ENCODE measurements around the gene KCNMB1.

Gene KCNMB1, protein sequence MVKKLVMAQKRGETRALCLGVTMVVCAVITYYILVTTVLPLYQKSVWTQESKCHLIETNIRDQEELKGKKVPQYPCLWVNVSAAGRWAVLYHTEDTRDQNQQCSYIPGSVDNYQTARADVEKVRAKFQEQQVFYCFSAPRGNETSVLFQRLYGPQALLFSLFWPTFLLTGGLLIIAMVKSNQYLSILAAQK

DNA sequence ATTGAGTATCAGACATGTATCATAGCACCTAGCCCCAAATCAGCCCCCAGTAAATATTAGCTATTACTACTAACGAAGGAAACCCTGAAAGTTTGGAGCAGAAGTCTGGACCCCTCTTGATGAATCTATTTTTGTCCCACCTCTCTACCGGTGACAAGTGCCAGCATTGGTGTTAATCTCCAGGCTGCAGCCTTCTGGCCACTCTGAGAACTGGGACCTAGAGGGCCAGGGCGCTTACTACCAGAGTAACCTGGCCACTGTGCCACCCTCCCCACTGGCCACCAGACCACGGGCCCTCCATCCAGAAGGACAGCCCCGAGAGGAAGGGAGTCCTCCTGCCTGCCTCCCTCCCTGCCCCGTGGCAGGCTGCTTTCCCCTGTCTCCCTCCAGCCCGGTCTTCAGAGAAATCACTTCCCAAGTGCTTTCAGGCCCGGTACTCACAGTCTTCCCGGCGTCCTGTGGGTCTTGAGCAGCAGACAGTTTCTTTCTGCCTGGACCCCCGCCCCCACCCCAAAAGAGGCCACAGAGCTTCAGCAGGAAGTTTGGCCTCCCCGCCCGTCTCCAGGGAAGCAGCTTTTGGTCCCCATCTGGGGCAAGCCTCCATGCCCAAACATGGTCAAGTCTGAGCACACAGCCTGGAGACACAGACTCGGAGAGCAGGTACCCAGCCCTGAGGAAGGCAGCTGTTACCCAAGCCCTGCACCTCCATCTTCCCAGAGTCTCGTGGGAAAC lies at the start of gene KCNMB1:
TSS of gene KCNMB1 (minus strand) at position 550 of the 732 bp plus-strand sequence. CDS start 3,920 bp downstream, outside the sequence.
- Histone ChIP-seq H3K9me2 (replicated peaks; ENCODE audit: low read depth, low read length) (no peaks in the 10 kb centered on the region), H3K4me3 (ENCODE audit: low read length, poor library complexity, severe bottlenecking) (no peak within 1 kb of the TSS), H3K4me2 (ENCODE audit: low read depth, low read length, poor library complexity, severe bottlenecking) (no peak within 1 kb of the TSS), H2AFZ (ENCODE audit: low read length) (no peak within 1 kb of the TSS), H4K20me1 (ENCODE audit: insufficient read depth, low read length, poor library complexity, severe bottlenecking) (no peaks in the 10 kb centered on the region), H3K36me3 (ENCODE audit: insufficient read depth, low read length) (no peaks in the 10 kb centered on the region), H3K4me1 (ENCODE audit: insufficient read depth, low read length, poor library complexity, severe bottlenecking) (no peaks in the 10 kb centered on the region), H3K9me3 (ENCODE audit: insufficient read depth, low read depth, low read length) (no peaks in the 10 kb centered on the region), H3K79me2 (ENCODE audit: insufficient read depth, low read length) (no peaks in the 10 kb centered on the region), H3K9ac (ENCODE audit: low read depth, low read length, poor library complexity, severe bottlenecking) (no peak within 1 kb of the TSS), H3K27me3 (ENCODE audit: insufficient read depth, low read length, poor library complexity, severe bottlenecking) (no peaks in the 10 kb centered on the region), H3F3A (ENCODE audit: low read depth) (no peaks in the 10 kb centered on the region)
- TF ChIP-seq, protein P1, sequence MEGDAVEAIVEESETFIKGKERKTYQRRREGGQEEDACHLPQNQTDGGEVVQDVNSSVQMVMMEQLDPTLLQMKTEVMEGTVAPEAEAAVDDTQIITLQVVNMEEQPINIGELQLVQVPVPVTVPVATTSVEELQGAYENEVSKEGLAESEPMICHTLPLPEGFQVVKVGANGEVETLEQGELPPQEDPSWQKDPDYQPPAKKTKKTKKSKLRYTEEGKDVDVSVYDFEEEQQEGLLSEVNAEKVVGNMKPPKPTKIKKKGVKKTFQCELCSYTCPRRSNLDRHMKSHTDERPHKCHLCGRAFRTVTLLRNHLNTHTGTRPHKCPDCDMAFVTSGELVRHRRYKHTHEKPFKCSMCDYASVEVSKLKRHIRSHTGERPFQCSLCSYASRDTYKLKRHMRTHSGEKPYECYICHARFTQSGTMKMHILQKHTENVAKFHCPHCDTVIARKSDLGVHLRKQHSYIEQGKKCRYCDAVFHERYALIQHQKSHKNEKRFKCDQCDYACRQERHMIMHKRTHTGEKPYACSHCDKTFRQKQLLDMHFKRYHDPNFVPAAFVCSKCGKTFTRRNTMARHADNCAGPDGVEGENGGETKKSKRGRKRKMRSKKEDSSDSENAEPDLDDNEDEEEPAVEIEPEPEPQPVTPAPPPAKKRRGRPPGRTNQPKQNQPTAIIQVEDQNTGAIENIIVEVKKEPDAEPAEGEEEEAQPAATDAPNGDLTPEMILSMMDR (conservative IDR thresholded peaks at IDR 0.05; ENCODE audit: low read length), result no peak
- no peak for TF ChIP-seq EZH2phosphoT487 (IDR thresholded peaks at IDR 0.05; ENCODE audit: borderline replicate concordance)

DNA sequence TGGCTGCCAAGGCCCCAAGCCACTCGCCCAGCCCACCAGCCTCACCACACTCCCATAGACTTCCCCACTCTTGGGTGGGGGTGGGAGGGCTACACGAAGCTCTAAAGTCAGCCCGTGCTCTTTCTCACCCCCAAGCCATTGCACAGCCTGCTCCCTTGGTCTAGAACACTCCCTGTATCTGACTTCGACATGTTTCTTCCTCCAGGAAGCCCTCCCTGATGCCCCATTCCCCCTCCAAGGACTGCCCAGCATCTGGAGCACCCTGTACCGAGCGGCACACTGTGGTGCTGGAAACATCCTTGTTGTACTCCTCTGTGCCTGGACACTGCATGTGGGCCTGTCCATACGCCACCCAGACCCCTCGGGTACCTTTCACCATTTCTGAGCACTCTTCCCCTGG lies 49.4 kb upstream of the KCNMB1 start:
- no peaks in the 10 kb centered on the region for H3F3A ChIP-seq (ENCODE audit: low read depth)
- no peak overlapping the region for H3K4me2 ChIP-seq (ENCODE audit: low read depth, low read length, poor library complexity, severe bottlenecking)
- H3K4me3 ChIP-seq (ENCODE audit: low read length, poor library complexity, severe bottlenecking), result no peak overlapping the region
- no peak overlapping the region for H3K9ac ChIP-seq (ENCODE audit: low read depth, low read length, poor library complexity, severe bottlenecking)
- no peak overlapping the region for H2AFZ ChIP-seq (ENCODE audit: low read length)
- H4K20me1 ChIP-seq (ENCODE audit: insufficient read depth, low read length, poor library complexity, severe bottlenecking), result no peaks in the 10 kb centered on the region
- no peaks in the 10 kb centered on the region for H3K79me2 ChIP-seq (ENCODE audit: insufficient read depth, low read length)
- no peak for TF ChIP-seq EZH2phosphoT487 (IDR thresholded peaks at IDR 0.05; ENCODE audit: borderline replicate concordance)
- TF ChIP-seq, protein P1 (conservative IDR thresholded peaks at IDR 0.05; ENCODE audit: low read length), result no peak
- H3K9me2 ChIP-seq (replicated peaks; ENCODE audit: low read depth, low read length), result no peaks in the 10 kb centered on the region
- H3K27me3 ChIP-seq (ENCODE audit: insufficient read depth, low read length, poor library complexity, severe bottlenecking), result no peaks in the 10 kb centered on the region
- no peaks in the 10 kb centered on the region for H3K9me3 ChIP-seq (ENCODE audit: insufficient read depth, low read depth, low read length)
- no peaks in the 10 kb centered on the region for H3K4me1 ChIP-seq (ENCODE audit: insufficient read depth, low read length, poor library complexity, severe bottlenecking)
- H3K36me3 ChIP-seq (ENCODE audit: insufficient read depth, low read length), result no peaks in the 10 kb centered on the region

DNA sequence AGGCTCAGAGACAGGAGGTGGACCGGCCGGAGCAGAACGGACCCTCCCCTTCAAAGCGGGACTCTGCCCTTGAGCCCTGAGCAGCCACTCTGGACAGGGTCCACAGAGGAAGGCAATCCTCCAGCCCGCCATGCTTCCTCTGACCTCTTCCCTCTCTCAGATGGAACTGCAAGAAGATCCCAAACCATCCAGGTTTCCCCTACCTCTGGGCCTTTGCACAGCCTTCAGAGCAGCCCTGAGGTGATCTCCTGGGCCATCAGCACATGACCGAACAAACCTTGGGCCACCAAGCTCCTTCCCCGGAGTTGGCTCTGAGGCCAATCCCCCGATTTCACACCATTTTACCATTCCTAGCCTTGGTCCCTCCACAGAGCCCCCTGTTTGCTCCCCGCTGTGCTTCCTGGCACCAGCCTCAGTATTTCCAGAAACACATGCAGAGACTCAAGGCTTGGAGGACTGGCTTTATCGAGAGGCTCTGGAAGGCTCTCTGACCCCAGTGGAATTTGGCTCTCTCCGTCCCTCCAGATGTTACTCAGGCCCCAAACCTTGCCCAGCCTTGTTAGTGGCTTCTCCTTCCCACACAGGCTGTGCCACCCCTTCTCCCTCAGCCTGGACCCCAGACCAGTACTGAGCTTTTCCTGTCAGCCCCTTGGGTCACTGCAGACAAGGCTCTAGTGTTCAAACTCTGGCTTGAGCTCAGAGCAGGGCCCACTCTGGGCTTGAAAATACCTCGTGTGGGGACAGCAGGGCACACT lies 48.6 kb upstream of the KCNMB1 start:
- no peaks in the 10 kb centered on the region for H4K20me1 ChIP-seq (ENCODE audit: insufficient read depth, low read length, poor library complexity, severe bottlenecking)
- no peaks in the 10 kb centered on the region for H3K27me3 ChIP-seq (ENCODE audit: insufficient read depth, low read length, poor library complexity, severe bottlenecking)
- no peaks in the 10 kb centered on the region for H3K9me2 ChIP-seq (replicated peaks; ENCODE audit: low read depth, low read length)
- H3K4me1 ChIP-seq (ENCODE audit: insufficient read depth, low read length, poor library complexity, severe bottlenecking), result no peaks in the 10 kb centered on the region
- no peaks in the 10 kb centered on the region for H3K79me2 ChIP-seq (ENCODE audit: insufficient read depth, low read length)
- H3K9ac ChIP-seq (ENCODE audit: low read depth, low read length, poor library complexity, severe bottlenecking), result no peak overlapping the region
- no peak overlapping the region for H2AFZ ChIP-seq (ENCODE audit: low read length)
- H3K36me3 ChIP-seq (ENCODE audit: insufficient read depth, low read length), result no peaks in the 10 kb centered on the region
- no peaks in the 10 kb centered on the region for H3K9me3 ChIP-seq (ENCODE audit: insufficient read depth, low read depth, low read length)
- H3K4me2 ChIP-seq (ENCODE audit: low read depth, low read length, poor library complexity, severe bottlenecking), result no peak overlapping the region
- H3K4me3 ChIP-seq (ENCODE audit: low read length, poor library complexity, severe bottlenecking), result no peak overlapping the region
- no peak for TF ChIP-seq EZH2phosphoT487 (IDR thresholded peaks at IDR 0.05; ENCODE audit: borderline replicate concordance)
- TF ChIP-seq, protein P1 (conservative IDR thresholded peaks at IDR 0.05; ENCODE audit: low read length), result no peak
- H3F3A ChIP-seq (ENCODE audit: low read depth), result no peaks in the 10 kb centered on the region

Measured in Loucy (cell line).